GM23338 (cell line): ENCODE data around the gene NCR1. TPM values are rescaled to one million over a fixed set of nuclear protein-coding genes. Genes with fewer than 3 reads are reported as not detected.
"Not testable (repeated sequence)": the region's sequence is repeated elsewhere in the genome, so short reads cannot be mapped to it uniquely, and the experiment has no call there.

Source experiments
- ATAC-seq: fragments of 200-7000 bp; cut with Tn5 transposase; 3 replicates; pipeline ENCODE4 v1.9.1; 2020
- DNase-seq: peaks from one replicate; pipeline ENCODE4 v3.0.0-alpha.2; 2015; ENCODE audit warnings: low spot score
- H2AFZ ChIP-seq: fragments of 200-600 bp; sonication (generic); 2 replicates; pipeline ENCODE4 v1.8.0; 2016; ENCODE audit warnings: antibody characterized with exemption, mild to moderate bottlenecking, moderate library complexity
- H3F3A ChIP-seq: fragments of 200-600 bp; sonication (generic); replicated peaks from 2 replicates; pipeline ENCODE4 v1.8.0; 2017; ENCODE audit warnings: antibody characterized with exemption, mixed run types, low read depth
- H3K27ac ChIP-seq: fragments of 200-600 bp; sonication (generic); 2 replicates; pipeline ENCODE4 v1.6.1; 2016; ENCODE audit warnings: low read depth
- H3K27me3 ChIP-seq: fragments of 200-600 bp; sonication (generic); 2 replicates; pipeline ENCODE4 v1.8.0; 2016; ENCODE audit warnings: mild to moderate bottlenecking, mixed run types, moderate library complexity; ENCODE audit not compliant: insufficient read depth
- H3K36me3 ChIP-seq: fragments of 200-600 bp; sonication (generic); 2 replicates; pipeline ENCODE4 v1.8.0; 2016; ENCODE audit warnings: mild to moderate bottlenecking; ENCODE audit not compliant: insufficient read depth
- H3K4me1 ChIP-seq: fragments of 200-600 bp; sonication (generic); 2 replicates; pipeline ENCODE4 v1.8.0; 2016; ENCODE audit warnings: mild to moderate bottlenecking, moderate library complexity; ENCODE audit not compliant: insufficient read depth
- H3K4me2 ChIP-seq: fragments of 200-600 bp; sonication (generic); 2 replicates; pipeline ENCODE4 v1.7.1; 2017; ENCODE audit warnings: mixed run types
- H3K4me3 ChIP-seq: fragments of 200-600 bp; sonication (generic); 2 replicates; pipeline ENCODE4 v1.6.1; 2016; ENCODE audit warnings: mixed run types
- H3K79me2 ChIP-seq: fragments of 200-600 bp; sonication (generic); replicated peaks from 2 replicates; pipeline ENCODE4 v1.8.0; 2017; ENCODE audit warnings: mild to moderate bottlenecking; ENCODE audit not compliant: insufficient read depth
- H3K9me2 ChIP-seq: fragments of 200-600 bp; sonication (generic); 2 replicates; pipeline ENCODE4 v1.8.0; 2017; ENCODE audit not compliant: insufficient read depth
- H4K20me1 ChIP-seq: fragments of 200-600 bp; sonication (generic); replicated peaks from 2 replicates; pipeline ENCODE4 v1.8.0; 2017; ENCODE audit warnings: mild to moderate bottlenecking; ENCODE audit not compliant: insufficient read depth
- H3K27ac Mint-ChIP-seq: 2 replicates; pipeline ENCODE4 v1.8.0; 2020; ENCODE audit warnings: inconsistent platforms, mild to moderate bottlenecking, moderate library complexity, mixed read lengths
- H3K27me3 Mint-ChIP-seq: 3 replicates; pipeline ENCODE4 v1.8.0; 2022; ENCODE audit warnings: low read depth, mild to moderate bottlenecking, moderate library complexity, mixed read lengths, inconsistent platforms; ENCODE audit not compliant: insufficient read depth, poor library complexity
- H3K36me3 Mint-ChIP-seq: 3 replicates; pipeline ENCODE4 v1.8.0; 2021; ENCODE audit warnings: low read depth, mild to moderate bottlenecking, inconsistent platforms, moderate library complexity, mixed read lengths
- H3K4me1 Mint-ChIP-seq: 3 replicates; pipeline ENCODE4 v1.8.0; 2020; ENCODE audit warnings: mild to moderate bottlenecking, inconsistent platforms, mixed read lengths
- H3K4me3 Mint-ChIP-seq: 3 replicates; pipeline ENCODE4 v1.8.0; 2021; ENCODE audit warnings: moderate library complexity, mild to moderate bottlenecking, inconsistent platforms, mixed read lengths
- H3K9me3 Mint-ChIP-seq: 3 replicates; pipeline ENCODE4 v1.8.0; 2020; ENCODE audit warnings: moderate library complexity, mild to moderate bottlenecking, inconsistent platforms, mixed read lengths
- CTCF ChIP-seq, 2 experiments: fragments of 200-600 bp in 1 of 2; sonication (generic) in 1 of 2; conservative IDR thresholded peaks; 2 replicates each; pipeline versions ENCODE4 v1.5.1 to v1.6.1; 2016 to 2017; ENCODE audit warnings: antibody characterized with exemption in 2 of 2, low read depth in 2 of 2, mild to moderate bottlenecking in 2 of 2, moderate library complexity in 1 of 2
- EZH2 ChIP-seq: fragments of 200-600 bp; sonication (generic); IDR thresholded peaks from one replicate; pipeline ENCODE4 v1.8.0; 2017; ENCODE audit warnings: antibody characterized with exemption, mild to moderate bottlenecking, low read depth; ENCODE audit not compliant: unreplicated experiment
- JUNB ChIP-seq: IDR thresholded peaks from one replicate; pipeline ENCODE4 v1.6.1; 2016; ENCODE audit warnings: antibody characterized with exemption; ENCODE audit not compliant: unreplicated experiment
- POLR2AphosphoS5 ChIP-seq: IDR thresholded peaks from 2 replicates; pipeline ENCODE4 v1.6.1; 2016; ENCODE audit warnings: antibody characterized with exemption, low read depth
- REST ChIP-seq: IDR thresholded peaks from one replicate; pipeline ENCODE4 v1.6.1; 2018; ENCODE audit warnings: antibody characterized with exemption; ENCODE audit not compliant: unreplicated experiment
- STAT1 ChIP-seq: IDR thresholded peaks from one replicate; pipeline ENCODE4 v1.6.1; 2016; ENCODE audit warnings: antibody characterized with exemption; ENCODE audit not compliant: unreplicated experiment
- ZNF114 ChIP-seq: fragments of 250-450 bp; sonication (Bioruptor Pico); IDR thresholded peaks from 2 replicates; pipeline ENCODE4 v1.5.0; 2020; ENCODE audit warnings: mild to moderate bottlenecking, moderate library complexity
- ZNF331 ChIP-seq: fragments of 250-450 bp; sonication (Bioruptor Pico); IDR thresholded peaks from 2 replicates; pipeline ENCODE4 v1.5.0; 2020; ENCODE audit warnings: low read depth, mild to moderate bottlenecking, moderate library complexity
- polyA plus RNA-seq: library from polyadenylated mRNA; unstranded; fragments of >200 nt; fragmentation: Nextera tagmentation; extraction: Ambion mirVana; gene quantifications from 2 replicates; pipeline ENCODE4 v1.2.1, GENCODE V29; 2016
- total RNA-seq: library from RNA; depleted of rRNA; stranded (reverse); fragments of >200 nt; shearing (Covaris generic); gene quantifications from 2 replicates; pipeline ENCODE4 v1.2.3, GENCODE V29; 2014

Gene NCR1
- total and polyA plus RNA-seq, 2 experiments from 2014 or later, result 1.8 to 2.0 TPM

GRCh38 chr19:54952591-54953344 lies 46.8 kb downstream of the NCR1 start:
- no peak for TF ChIP-seq JUNB
- no peak for TF ChIP-seq EZH2
- no peak overlapping the region; the same call in 1 of the 2 replicates for H3K27ac Mint-ChIP-seq
- Histone ChIP-seq H4K20me1 (no peaks in the 10 kb centered on the region), H3K27me3 (no peaks in the 10 kb centered on the region), H3K4me3 (no peak overlapping the region), H3K4me1 (peaks cover 14% of the 10 kb centered on the region), H3F3A (no peaks in the 10 kb centered on the region), H3K36me3 (no peaks in the 10 kb centered on the region), H3K9me2 (no peaks in the 10 kb centered on the region), H3K4me2 (no peak overlapping the region), H3K79me2 (no peaks in the 10 kb centered on the region), H2AFZ (peak overlapping the region; percentile 52; the same call in 1 of the 2 replicates), H3K27ac (no peak overlapping the region)
- H3K4me3 Mint-ChIP-seq, result no peak overlapping the region
- peaks cover 12% of the 10 kb centered on the region for H3K4me1 Mint-ChIP-seq
- H3K27me3 Mint-ChIP-seq, result peaks cover 8% of the 10 kb centered on the region
- H3K36me3 Mint-ChIP-seq, result no peaks in the 10 kb centered on the region
- H3K9me3 Mint-ChIP-seq, result peaks cover 9% of the 10 kb centered on the region
- peak; percentile 15 for DNase-seq
- ATAC-seq, result no peak

GRCh38 chr19:54953345-54953713 lies 47.4 kb downstream of the NCR1 start:
- H3K36me3 ChIP-seq, DNase-seq, H3K27ac Mint-ChIP-seq: not testable (repeated sequence)

GRCh38 chr19:54955376-54955775 lies 49.4 kb downstream of the NCR1 start:
- no peak overlapping the region for H3K4me2 ChIP-seq
- H3K27me3 ChIP-seq, result no peaks in the 10 kb centered on the region
- H3K27ac Mint-ChIP-seq, result no peak overlapping the region
- no peaks in the 10 kb centered on the region for H3F3A ChIP-seq
- H3K9me3 Mint-ChIP-seq, result peaks cover 22% of the 10 kb centered on the region
- no peaks in the 10 kb centered on the region for H4K20me1 ChIP-seq
- no peak overlapping the region for H3K4me3 Mint-ChIP-seq
- no peaks in the 10 kb centered on the region for H3K79me2 ChIP-seq
- peaks cover 9% of the 10 kb centered on the region for H3K4me1 ChIP-seq
- H3K4me3 ChIP-seq, result no peak overlapping the region
- DNase-seq (no peak), ATAC-seq (no peak)
- peaks cover 8% of the 10 kb centered on the region for H3K4me1 Mint-ChIP-seq
- no peaks in the 10 kb centered on the region for H3K9me2 ChIP-seq
- H3K27me3 Mint-ChIP-seq, result peaks cover 11% of the 10 kb centered on the region
- H3K36me3 ChIP-seq, result no peaks in the 10 kb centered on the region
- no peak overlapping the region for H3K27ac ChIP-seq
- H2AFZ ChIP-seq, result no peak overlapping the region
- no peaks in the 10 kb centered on the region for H3K36me3 Mint-ChIP-seq
- TF ChIP-seq JUNB (no peak), STAT1 (no peak), REST (no peak), ZNF331 (CRISPR knock-in tag) (no peak), CTCF (conservative IDR thresholded peaks at IDR 0.05; ENCODE audit: low read depth in 2 of 2) (no peak), POLR2AphosphoS5 (no peak), ZNF114 (CRISPR knock-in tag) (no peak)

More at GRCh38 chr19:54953345-54953713, 47.4 kb downstream of the NCR1 start:
- H3K4me1 ChIP-seq, result peaks cover 14% of the 10 kb centered on the region
- not testable (repeated sequence) for H3K4me3 ChIP-seq, ATAC-seq, H4K20me1 ChIP-seq, H3K4me2 ChIP-seq, H3F3A ChIP-seq, H3K79me2 ChIP-seq, H3K36me3 Mint-ChIP-seq, H3K27ac ChIP-seq, H3K27me3 ChIP-seq, H3K4me3 Mint-ChIP-seq, H3K9me2 ChIP-seq
- Mint-ChIP-seq H3K27me3 (peaks cover 11% of the 10 kb centered on the region), H3K4me1 (peaks cover 12% of the 10 kb centered on the region), H3K9me3 (peaks cover 13% of the 10 kb centered on the region)
- 0 out of 2 replicates have a peak overlapping the region, but pooled peaks have one; percentile 52 for H2AFZ ChIP-seq
